ENCODE results near the gene RUSF1.
"Not testable (repeated sequence)": the region's sequence is repeated elsewhere in the genome, so short reads cannot be mapped to it uniquely, and the experiment has no call there.

RUSF1 gene

DNA sequence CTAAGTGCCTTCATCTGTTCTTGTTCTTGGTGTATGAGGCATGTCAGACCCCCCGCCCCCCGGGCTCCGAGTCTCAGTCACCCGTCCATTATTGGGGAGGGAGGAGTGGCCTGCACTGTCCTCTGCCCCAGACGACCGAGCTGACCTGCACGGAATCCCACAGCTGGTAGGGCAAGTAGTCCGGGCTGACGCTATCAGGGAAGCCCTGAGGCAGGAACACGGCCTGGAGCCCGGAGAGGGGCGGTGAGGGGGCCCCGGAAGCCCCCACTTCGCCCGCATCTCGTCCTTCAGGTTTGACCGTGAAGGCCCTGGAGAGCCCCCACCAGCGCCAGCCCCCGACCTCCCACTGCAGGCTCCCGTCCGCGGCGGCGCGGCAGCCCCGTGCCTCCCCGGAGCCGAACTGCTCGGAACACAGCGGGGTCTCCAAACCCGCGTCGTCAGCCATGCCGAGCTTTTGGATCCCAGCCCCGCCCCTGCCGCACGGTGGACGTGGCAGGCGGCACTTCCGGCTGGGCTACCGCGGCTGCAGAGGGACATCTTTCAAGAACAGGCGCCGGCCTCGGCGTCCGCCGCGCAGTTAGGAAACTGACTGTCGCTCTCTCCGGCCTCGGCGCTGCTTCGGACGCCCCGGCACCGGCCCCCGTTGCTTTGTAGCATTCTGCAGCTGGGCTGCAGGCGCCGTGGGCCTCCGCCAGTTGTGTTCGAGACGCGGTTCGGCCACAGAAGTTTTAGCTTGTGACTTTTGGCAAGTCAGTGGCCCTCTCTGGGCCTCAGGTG lies at the start of gene RUSF1:
TSS of gene RUSF1 (minus strand) at position 463 of the 777 bp plus-strand sequence. CDS start at position 445, 18 bp downstream.
- peak; percentile 72 for DNase-seq (ENCODE audit: low read depth)

GRCh38 chr16:31542763-31543162 lies 34.6 kb upstream of the RUSF1 start:
- DNase-seq (ENCODE audit: low read depth), result no peak

GRCh38 chr16:31539762-31540161 lies 31.6 kb upstream of the RUSF1 start:
- not testable (repeated sequence) for DNase-seq (ENCODE audit: low read depth)

DNA sequence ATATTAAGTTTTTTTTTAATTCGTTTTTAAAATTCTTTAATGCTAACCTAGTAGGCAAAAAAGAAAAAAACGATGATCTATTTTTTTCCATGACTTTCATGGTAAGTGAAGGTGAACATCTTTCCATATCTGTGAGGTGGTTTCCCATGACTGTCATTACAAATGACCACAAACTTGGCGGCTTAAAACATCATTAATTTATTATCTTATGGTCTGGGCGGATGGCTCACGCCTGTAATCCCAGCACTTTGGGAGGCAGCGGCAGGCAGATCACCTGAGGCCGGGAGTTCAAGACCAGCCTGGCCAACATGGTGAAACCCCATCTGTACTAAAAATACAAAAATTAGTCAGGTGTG lies 30.0 kb upstream of the RUSF1 start:
- DNase-seq (ENCODE audit: low read depth), result not testable (repeated sequence)

DNA sequence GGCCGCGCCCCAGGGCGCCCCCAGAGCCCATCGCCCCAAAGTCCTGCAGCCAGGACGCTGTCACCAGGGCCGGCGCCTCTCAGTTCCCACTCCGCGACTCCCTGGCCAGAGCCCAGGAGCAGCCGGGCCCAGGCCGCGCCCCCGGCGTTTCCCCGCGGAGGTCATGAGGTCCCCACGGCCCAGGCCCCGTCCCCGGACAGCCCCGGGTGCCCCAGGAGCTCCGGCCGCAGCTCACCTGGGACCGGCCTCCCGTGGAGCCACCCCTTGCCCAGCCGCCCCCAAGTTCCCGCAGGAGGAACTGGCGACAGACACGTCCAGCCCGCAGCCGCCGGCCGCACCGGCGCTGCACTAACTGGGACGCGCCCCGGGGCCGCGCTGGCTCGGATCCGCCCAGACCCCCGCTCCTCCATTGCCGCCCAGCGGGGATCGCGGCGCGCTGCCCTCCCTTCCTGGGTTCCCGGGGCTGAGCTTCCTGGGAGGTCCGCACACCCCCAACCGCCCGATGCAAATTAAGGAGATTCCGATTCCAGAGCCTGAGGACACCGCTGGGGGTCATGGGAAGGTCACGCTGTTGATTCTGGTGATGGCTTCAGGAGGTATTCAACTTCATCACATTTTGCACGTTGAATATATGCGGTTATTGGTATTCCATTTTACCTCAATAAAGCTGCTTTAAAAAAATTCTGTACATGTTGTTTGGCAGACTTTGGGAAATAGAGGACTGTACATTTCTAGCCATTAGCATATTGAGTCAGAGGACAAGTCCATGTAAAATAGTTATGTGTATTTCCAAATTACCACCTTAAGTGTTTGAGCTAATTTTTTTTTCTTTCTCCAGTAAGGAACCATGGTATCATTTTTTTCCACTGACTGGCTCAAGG lies 29.4 kb upstream of the RUSF1 start:
- DNase-seq (ENCODE audit: low read depth), result no peak

DNA sequence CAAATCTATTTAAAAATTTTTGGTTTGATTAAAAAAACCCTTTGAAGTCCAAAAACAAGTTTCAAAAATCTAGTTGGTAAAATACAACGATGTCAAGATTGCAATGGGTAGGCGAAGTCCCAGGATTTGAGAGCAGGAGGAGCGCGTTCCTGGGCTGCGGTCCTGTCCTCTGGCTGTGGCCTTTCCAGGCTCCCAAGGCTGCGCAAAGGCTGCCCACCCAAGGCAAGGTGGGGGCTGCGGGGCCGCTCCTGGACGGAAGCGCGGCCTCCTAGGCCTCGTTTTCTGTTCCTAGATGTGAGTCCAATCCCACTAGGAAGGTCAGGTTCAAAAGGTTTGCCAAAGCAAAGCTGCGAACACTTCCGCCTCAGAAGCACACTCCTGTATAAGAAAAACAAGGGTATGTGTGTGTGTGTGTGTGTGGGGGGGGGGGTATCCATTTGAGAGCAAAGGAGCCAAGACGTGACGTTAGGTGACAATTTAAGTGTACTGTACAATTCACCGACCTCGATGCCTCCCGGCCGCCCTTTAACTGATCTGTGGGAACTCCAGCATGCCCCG lies 28.7 kb upstream of the RUSF1 start:
- DNase-seq (ENCODE audit: low read depth), result no peak

DNA sequence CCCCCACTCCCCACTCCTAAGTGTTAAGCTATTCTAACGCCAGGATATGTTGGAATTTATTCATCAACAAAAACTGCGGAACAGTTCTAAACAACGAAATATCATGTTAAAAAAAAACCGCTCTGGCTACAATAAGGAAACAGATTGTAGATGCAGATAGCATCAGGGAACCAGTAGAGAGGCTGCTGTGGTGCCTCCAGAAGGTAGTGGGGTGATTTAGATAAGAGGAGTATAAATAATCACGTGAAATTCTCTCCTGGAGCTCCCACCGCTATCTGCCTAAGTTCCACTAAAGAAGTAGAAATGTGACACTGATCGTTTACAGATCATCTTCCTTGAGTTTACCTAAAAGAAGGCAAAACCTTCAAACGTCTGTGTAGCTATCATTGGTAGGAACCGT lies 27.5 kb upstream of the RUSF1 start:
- no peak for DNase-seq (ENCODE audit: low read depth)

- no peak for DNase-seq (ENCODE audit: low read depth)
Measured at GRCh38 chr16:31532896-31533295, 24.7 kb upstream of the RUSF1 start.

DNA sequence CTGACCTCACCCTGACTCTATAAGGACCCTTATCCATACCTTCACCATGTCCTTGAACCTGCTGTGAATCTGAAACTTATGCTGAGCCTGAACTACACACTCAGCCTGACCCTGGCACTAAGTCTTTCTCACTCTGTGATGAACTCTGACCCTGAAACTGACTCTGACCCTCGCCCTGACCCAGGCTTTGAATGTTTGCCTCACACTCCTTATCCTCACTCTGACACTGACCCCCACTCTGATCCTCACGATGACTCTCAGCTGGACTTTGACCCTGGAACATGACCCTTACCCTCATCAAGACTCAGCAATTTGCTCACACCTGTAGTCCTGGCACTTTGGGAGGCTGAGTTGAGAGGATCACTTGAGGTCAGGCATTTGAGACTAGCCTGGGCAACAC lies 23.9 kb upstream of the RUSF1 start:
- DNase-seq (ENCODE audit: low read depth), result no peak

DNA sequence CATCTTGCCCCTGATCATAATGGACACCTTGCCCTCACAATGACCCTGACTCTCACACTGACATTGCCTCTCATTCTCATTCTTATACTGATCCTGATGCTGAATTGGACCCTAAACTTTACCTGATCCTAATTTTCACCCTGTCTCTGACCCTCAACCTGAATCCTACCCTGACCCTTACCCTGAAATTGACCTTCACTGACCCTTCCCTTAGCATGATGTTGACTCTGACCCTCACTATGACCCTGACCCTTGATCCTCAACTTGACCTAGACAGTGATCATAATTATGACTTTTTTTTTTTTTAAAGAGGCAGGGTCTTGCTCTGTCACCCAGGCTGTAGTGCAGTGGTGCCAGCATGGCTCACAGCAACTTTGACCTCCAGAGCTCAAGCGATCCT lies 22.9 kb upstream of the RUSF1 start:
- DNase-seq (ENCODE audit: low read depth), result no peak

- DNase-seq (ENCODE audit: low read depth), result no peak
Measured at GRCh38 chr16:31530405-31530804, 22.2 kb upstream of the RUSF1 start.

- no peak for DNase-seq (ENCODE audit: low read depth)
Measured at GRCh38 chr16:31529937-31530312, 21.7 kb upstream of the RUSF1 start.

DNA sequence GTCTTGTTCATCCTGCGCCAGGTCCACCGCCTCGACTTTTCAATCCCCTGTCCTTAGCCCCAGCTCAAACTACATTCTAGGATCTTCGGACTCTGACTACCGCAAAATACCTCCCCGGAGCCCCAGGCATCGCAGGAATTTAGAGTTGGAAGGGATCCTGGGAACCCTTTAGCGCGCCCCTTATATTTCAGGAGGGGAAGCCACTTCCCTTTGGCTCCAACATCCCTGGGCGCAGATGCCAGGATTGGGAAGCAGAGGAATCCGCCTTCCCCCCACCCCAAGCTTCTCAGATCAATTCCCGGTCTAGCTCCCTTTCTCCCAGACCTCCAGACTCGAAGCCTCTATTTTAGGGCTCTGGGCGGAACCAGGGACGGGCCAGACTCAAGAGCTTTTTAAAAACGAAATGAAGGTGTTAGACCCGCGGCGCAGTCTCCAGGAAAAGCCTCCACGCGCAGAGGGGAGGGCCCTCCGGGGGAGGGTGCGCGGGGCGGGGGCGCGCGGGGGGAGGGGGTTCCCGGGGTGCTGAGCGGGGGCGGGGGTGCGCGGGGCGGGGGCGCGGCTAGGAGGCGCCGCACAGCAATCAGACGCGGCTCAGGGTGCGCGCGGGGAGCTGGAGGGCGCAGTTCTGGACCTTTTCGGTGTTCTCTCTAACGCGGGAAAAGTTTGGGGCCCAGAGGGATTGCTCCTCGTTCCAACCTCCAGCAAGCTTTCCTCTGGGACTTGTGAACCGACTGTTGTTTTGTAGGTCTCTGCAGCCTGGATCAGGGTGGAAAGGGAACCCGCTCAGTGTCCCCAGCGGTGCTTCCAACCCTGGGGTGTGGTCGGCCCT lies 21.1 kb upstream of the RUSF1 start:
- DNase-seq (ENCODE audit: low read depth), result no peak

DNA sequence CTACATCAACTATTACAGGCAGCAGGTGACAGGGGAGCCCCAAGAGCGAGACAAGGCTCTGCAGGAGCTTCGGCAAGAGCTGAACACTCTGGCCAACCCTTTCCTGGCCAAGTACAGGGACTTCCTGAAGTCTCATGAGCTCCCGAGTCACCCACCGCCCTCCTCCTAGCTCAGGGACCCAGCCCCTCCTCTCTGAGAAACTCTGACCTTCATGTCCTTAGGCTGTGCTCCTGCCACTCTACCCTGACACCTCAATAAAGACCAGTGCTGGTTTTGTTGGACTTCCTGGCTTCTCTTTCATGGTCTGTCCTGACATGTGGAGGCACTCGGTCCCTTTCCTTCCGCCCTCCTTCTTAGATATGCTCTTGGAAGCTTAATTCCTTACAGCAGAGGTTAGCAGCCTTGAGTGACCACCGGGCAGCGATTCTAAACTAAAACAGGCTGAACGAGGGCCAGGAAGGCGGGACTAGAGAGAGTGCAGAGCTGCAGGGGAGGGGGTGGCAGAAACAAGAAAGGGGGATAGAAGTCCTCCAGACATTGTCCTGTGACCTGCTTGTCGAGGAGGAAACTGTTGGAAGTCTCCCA lies 20.4 kb upstream of the RUSF1 start:
- no peak for DNase-seq (ENCODE audit: low read depth)

DNA sequence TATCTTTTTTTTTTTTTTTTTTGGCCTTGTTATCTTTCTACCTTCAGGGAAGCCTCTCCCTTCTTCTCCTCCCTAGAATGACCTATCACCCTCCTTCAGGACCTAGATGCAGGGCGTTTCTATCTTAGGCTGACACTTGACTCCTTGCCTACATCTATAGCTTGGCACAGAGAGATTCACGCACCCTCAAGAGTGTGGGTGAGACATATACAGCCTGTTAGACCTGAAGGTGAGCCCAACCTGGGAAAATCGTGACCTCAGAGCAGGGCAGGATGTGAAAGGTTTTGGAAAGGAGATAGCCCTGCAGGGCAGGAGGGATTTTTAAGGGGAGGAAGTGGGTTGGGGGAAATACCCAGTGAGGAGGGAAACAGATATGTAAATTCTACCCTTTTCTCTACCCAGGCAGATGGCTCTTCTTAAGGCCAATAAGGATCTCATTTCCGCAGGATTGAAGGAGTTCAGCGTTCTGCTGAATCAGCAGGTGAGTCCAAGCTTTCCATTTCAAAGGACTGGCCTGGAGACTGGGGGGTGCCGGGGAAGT lies 19.6 kb upstream of the RUSF1 start, which contains the start of gene AHSP:
TSS of gene AHSP (plus strand) at position 167 of the 541 bp plus-strand sequence. CDS start at position 407, 240 bp downstream.
- no peak for DNase-seq (ENCODE audit: low read depth)

DNA sequence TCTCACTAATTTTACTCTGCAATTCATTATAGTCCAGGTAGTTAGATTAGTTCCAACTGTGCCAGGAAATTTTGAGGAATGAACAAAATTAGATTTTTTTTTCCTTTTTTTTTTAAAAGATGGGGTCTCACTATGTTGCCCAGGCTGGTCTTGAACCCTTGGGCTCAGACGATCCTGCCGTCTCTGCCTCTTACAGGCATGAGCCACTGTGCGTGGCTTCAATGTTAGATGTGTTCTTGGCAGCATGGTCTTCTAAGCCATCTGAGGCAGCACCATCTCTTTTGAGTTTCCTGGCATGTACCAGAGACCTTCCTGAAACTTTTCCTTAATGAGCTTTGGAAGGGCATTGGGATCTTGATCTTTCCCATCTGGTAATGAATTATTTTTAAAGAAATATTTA lies 16.9 kb upstream of the RUSF1 start:
- no peak for DNase-seq (ENCODE audit: low read depth)

DNA sequence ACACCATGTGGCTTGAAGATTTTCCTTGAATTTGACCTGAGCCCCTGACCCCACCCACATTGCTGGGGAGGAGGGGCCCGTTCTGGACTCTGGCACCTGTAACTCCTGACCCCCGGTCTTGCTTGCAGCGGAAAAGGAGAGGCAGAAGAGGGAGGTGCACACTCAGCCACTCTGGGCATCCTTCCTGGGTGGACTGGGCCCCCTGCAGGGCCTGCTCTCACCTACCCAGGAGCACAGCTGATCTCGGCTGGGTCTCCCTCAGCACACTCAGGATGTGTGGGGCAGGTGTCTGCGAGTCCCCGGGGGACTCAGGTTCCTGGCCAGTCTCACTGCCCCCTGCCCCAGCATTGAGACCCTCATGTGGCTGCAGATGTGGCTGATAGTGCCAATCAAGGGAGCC lies 15.6 kb upstream of the RUSF1 start:
- not testable (repeated sequence) for DNase-seq (ENCODE audit: low read depth)

GRCh38 chr16:31522071-31522470 lies 13.9 kb upstream of the RUSF1 start:
- DNase-seq (ENCODE audit: low read depth), result no peak

DNA sequence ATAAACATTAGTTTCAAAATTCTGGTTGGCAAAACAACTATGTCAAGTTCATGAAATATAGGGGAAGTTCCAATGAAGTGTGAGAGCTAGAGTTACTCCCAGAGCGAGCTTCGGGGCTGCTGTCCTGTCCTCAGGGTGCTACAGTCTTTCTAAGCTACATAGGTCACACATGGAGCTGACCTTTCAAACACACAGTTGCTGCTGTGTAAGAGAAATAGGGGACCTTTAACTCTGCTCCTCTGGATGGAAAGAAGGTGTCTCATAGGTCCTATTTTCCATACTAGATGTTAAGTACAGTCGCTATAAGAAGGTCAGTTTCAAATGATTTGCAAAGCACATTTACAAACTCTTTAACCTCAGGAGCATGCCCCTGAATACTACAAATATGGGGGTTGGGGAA lies 13.2 kb upstream of the RUSF1 start:
- DNase-seq (ENCODE audit: low read depth), result no peak

DNA sequence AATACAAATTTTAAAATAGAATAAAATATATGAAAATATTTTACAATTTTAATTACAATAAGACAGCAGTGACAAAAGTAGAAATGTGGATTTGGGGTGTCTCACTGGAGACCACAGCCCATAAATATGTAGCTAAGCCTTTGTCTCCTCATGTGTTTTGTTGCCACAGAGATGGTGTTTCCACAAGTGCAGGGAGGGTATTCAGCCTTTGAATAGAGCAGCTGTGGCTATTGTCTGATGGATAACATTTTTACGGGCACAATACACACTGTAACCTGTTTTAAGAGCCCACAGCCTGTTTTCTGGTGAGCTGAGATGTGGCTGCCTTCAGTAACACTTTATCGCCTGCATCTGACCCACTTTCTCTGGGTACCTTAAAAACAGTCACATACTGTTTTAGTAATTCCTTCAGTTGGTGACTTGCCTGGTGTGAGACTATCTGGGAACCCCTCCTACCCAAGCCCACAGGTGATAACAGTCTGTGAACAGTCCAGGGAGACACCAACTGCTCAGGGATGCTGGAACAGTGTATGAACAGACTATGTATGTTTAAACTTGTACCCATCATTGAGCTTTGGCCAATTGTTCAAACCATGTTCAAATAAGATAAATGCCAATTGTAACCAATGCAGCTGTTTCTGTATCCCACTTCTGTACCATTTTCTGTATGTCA lies 11.7 kb upstream of the RUSF1 start:
- no peak for DNase-seq (ENCODE audit: low read depth)
